HG02938 (cell line): ENCODE results near the gene CCDC60.
"Not testable (repeated sequence)": the region's sequence is repeated elsewhere in the genome, so short reads cannot be mapped to it uniquely, and the experiment has no call there.

ENCODE experiments used
- ATAC-seq: cut with Tn5 transposase; IDR thresholded peaks from one replicate; pipeline ENCODE4 v1.9.1; 2021; ENCODE audit warnings: mild to moderate bottlenecking, moderate library complexity; ENCODE audit not compliant: unreplicated experiment

Gene CCDC60

DNA sequence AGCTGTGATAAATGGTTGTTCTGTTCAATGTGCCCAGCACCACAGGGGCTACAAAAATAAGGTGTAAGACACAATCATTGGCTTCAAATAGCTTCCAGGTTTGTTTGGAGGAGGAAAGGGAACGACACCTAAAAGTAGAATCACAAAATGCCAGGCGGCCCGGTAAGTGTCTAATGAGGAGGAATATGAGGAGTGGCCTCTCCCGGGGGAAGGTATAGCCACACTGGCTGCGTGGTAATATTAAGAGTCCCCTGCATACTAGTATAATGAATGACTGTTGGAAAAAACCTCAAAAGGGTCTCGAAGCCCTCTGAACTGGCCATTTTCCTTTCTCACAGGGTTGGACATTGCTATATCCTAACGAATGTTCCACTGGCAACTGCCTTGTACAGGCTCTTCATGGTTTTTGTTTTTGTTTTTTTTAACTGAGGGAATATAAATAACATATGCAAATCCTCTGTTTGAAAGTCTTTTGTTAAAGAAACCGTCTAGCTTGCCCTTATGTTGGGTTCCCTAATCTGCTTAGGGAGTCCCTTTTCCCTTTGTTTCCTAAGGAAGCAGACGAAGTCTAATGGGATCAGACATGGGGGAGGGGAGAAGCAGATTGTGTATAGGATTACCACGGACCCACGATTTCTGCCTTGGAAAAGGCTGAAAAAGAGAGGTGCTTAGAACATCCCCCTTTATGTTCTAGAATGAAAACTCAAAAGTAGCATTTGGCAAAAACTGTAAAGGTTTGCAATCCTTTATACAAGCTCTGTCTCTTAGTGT lies 4.2 kb downstream of the CCDC60 start:
- ATAC-seq, result no peak

DNA sequence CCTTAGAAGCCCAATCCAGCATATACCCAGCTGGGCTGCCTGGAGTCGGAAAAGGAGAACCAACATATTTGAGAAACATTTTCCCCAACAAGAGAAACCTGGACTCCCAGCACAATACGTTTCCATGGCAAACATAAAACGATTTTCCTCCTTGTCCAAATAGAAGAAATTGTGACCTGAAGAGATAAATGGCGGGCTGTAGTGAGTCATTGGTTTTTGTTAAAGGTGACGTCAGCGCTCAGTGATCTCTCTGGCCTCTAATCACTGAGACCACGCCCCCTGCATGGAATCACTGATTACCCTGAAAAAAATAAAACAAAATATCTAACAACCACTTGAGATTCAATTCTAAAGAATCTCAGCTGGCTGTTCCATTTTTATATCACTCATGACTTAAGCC lies 6.0 kb downstream of the CCDC60 start:
- no peak for ATAC-seq

DNA sequence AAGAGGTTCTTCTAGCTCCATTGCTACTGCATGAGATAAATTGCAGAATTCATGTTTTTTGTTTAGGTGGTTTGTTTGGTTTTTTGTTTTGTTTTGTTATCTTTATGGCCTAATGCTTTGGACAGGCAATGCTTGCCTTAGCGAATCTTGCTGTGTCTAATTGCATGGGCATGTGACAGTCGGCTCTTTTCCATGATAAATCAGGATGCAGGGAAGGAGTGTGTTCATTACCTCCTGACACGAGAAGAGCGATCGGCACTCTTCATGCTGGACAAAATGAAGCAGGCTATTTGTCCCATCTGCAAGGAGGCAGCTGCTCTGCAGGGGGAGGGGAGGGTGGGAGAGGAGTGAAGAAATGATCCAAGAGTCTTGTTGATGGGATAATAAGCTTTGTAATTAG lies 6.5 kb downstream of the CCDC60 start:
- no peak for ATAC-seq

GRCh38 chr12:119341988-119342387 lies 7.5 kb downstream of the CCDC60 start:
- no peak for ATAC-seq

DNA sequence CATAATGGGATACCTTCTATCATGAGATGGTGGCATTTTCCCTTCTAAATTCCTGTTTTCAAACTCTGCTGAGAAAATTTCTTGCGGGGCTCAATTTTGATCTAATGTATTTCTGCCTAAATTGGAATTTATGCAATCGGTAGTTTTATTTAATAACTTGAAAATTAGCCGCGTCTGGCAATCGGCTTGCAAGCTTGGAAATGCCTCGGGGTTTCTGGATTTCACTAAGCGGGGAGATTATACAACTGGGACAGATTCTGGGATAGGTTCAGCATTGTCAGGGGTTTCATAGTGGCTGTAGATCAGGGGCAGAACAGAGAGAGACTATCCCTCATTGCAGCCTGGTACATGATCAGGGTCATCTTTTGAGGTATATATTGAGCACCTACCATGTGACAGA lies 8.6 kb downstream of the CCDC60 start:
- no peak for ATAC-seq

DNA sequence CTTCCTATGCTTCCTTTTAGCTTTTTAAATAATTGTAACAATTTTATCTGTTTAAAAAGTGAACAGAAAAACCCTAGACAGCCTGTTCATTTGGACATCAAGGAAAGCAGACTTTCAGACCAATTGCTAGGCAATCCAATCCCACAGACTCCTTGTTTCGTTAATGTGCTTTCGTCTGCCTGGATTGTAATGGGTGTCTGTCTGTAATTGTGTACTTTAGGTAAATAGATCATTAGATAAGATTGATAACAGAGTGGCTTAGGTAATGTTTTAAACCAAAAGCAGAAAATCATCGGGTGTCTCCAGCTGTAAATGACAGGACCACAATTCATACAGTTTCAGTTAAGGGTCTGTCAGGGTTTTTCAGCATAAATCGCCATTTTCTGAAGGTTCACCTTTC lies 19.6 kb downstream of the CCDC60 start:
- ATAC-seq, result no peak

GRCh38 chr12:119360366-119360765 lies 25.8 kb downstream of the CCDC60 start:
- not testable (repeated sequence) for ATAC-seq

GRCh38 chr12:119363037-119363436 lies 28.5 kb downstream of the CCDC60 start:
- no peak for ATAC-seq

- no peak for ATAC-seq
These were observed 29.0 kb downstream of the CCDC60 start for GRCh38 chr12:119363490-119363889.

DNA sequence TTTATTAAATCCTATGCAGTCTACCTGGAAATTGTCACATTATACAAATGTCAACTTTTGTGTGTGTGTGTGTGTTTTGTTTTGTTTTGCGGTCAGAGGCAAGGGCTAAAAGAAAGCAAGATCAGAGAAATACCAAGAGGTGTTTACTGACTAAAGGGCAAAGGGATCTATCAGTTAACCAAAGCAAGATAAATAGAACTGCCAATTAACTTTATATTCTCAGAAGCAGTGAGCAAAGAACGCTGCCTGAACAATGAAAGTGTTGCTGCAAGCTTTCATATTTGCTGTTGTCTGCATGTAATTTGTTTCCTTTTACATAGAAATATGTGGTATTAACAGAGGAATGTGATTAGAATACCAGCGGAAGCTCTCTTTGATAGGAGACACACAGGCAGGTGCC lies 30.9 kb downstream of the CCDC60 start:
- no peak for ATAC-seq

GRCh38 chr12:119366007-119366406 lies 31.5 kb downstream of the CCDC60 start:
- ATAC-seq, result no peak

GRCh38 chr12:119369161-119369560 lies 34.6 kb downstream of the CCDC60 start:
- no peak for ATAC-seq

DNA sequence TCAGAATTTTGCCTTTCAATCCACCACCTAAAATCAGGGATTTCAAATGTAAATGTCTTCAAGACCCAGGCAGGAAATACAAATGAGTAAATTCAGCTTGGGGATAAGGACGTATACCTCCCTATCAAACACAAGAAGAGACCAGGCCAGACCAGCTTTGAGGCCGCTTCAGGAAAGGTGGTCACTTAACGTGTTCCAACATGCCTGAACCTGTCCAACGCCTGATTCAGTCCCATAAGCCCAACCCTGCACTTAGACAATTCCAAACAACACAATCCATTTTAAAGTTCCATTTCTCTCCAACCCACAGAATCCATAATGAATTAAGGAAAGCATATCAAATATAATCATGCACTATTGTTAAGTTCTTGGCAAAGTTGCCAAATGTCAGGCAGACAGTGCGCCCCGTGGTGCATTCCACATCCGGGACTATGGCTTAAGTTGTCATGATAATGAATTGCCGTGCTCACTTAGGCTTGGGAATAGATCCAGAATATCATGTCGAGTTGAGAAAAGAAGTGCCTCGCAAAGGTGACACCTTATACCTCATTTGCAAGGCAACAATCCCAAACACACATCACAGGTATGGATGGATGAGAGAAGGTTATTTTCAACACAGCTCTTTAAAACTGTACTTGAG lies 35.5 kb downstream of the CCDC60 start:
- no peak for ATAC-seq

DNA sequence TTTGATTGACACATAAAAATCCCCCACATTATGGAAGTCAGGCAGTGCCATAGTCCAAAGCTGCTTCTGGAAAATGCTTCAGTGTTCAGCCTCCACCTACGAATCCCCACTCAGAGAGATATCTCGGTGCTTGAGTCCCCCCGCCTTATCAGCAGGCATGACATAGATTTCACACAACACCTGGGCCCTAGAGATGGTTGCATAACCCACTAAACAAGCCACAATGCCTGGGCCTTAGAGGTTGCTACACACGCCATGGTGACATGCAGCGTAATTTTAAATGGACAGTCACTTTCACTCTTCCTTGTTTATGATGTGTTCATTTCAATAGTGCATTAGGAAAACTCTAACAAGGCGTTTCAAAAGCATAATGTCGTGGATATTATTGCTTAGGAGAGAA lies 38.0 kb downstream of the CCDC60 start:
- ATAC-seq, result no peak

DNA sequence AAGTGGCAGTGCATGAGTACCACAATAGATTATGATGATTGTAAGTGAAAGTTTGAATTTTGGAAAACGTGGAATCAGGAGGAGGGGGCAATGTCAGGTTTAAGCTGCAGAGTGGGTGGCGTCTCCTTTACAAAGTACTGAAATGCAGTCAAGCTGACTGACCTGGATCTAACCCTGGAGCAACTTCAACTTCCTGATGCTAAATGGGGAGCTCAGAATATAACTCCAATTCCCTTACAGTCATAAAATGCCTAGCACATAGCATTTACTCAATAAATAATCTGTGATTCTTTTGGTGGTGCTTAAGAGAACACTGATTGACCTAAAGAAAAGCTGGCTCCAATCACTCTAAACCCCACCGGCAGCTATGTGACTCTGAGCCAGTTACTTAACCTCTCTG lies 38.5 kb downstream of the CCDC60 start:
- ATAC-seq, result no peak

GRCh38 chr12:119373666-119374065 lies 39.1 kb downstream of the CCDC60 start:
- no peak for ATAC-seq

DNA sequence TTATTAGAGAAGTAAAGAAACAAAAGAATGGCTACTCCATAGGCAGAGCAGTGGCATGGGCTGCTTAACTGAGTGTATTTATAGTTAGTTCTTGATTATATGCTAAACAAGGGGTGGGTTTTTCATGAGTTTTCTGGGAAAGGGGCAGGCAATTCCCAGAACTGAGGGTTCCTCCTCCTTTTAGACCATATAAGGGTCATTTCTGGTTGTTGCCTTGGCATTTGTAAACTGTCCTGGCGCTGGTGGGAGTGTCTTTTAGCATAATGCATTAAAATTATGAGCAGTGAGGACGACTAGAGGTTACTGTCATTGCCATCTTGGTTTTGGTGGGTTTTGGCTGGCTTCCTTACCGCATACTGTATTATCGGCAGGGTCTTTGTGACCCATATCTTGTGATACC lies 40.1 kb downstream of the CCDC60 start:
- ATAC-seq, result no peak

DNA sequence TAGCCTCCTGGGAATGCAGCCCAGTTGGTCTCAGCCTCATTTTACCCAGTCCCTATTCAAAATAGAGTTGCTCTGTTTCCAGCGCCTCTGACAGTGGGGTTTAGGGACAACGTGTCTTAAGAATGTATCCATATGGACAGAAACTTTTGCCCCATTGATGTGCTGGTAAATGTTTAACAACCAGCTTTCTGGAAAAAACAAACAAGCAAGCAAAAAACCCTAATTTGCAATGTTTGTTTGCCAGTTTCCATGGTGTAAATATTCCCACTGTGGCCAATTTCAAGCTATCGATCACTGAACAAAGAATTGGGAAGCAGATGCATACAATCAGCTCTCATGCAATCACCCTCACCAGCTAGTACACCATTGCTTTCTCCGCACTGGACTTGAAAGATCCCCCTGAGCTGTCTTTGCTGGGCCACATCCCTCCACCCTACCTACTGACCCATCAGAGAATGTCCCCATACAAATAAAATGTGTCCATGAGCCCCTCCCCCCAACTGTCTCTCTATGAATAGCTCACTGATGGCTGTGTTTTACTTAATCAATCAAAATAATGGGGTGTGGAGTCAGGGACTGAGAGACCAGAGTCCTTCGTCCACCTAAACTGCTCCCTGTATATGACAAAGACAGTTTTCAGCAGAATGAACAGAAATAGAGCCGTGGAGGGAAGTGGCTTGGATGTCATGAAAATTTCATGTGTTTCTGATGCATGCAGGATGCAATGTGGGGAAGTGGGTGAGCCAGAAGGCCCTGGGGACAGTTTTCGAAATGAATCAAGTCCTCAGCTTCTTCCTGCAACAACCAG lies 40.8 kb downstream of the CCDC60 start:
- ATAC-seq, result no peak

- no peak for ATAC-seq
These were observed 41.3 kb downstream of the CCDC60 start for GRCh38 chr12:119375883-119376190.

DNA sequence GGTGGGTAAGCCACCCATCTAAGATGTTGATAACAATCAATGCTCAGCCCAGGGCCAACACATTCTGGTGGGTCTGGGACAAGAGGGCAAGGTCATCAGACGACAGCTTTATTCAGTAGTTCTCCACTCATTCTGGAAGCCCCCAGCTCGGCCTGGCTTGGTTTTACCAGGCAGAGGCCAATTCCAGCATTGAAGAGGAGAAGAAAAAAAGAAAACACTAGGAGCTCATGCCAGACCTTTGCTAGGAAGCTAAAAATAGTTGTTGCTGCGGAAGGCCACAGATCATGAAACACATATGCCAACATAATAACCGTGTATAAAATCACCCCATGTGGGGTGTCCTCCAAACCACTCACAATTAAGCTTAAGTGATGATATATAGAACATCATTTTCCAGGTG lies 44.4 kb downstream of the CCDC60 start:
- ATAC-seq, result no peak

- no peak for ATAC-seq
These were observed 47.1 kb downstream of the CCDC60 start for GRCh38 chr12:119381471-119382235.
